HFF-Myc (cell line): Measurements from ENCODE around the gene AK4.

Source experiments
- DNase-seq: peaks from one replicate; pipeline ENCODE4 v3.0.0-alpha.2; 2011; ENCODE audit warnings: low read depth; ENCODE audit errors: extremely low read depth
- H3K4me3 ChIP-seq: replicated peaks from 2 replicates; pipeline ENCODE4 v1.5.1; 2011; ENCODE audit warnings: low read depth, mild to moderate bottlenecking, control low read depth, low read length
- CTCF ChIP-seq: IDR thresholded peaks from 2 replicates; pipeline ENCODE4 v1.5.1; 2012; ENCODE audit warnings: mild to moderate bottlenecking, low read depth, low read length, control low read depth; ENCODE audit errors: missing control alignments

Gene AK4

GRCh38 chr1:65276197-65276939 lies 128.4 kb downstream of the AK4 start:
- no peak overlapping the region for H3K4me3 ChIP-seq
- DNase-seq = no peak
- TF ChIP-seq CTCF = no peak

- H3K4me3 ChIP-seq = no peak overlapping the region
- DNase-seq = no peak
- no peak for TF ChIP-seq CTCF
Observed at GRCh38 chr1:65277605-65278347, 129.8 kb downstream of the AK4 start.

GRCh38 chr1:65278376-65279069 lies 130.5 kb downstream of the AK4 start:
- no peak for TF ChIP-seq CTCF
- no peak overlapping the region for H3K4me3 ChIP-seq
- DNase-seq = no peak

- no peak for TF ChIP-seq CTCF
- H3K4me3 ChIP-seq = no peak overlapping the region
- DNase-seq = no peak
Observed at GRCh38 chr1:65279070-65279779, 131.2 kb downstream of the AK4 start.
